MV-4-11 (cell line): ENCODE data around the gene CNTNAP2.
A peak's percentile ranks its signal among the peaks of the same experiment; 100 is the strongest.
"Not testable (repeated sequence)": the region's sequence is repeated elsewhere in the genome, so short reads cannot be mapped to it uniquely, and the experiment has no call there.

Experiments
- DNase-seq: peaks from one replicate; lab custom pipeline; 2025; lab: John Stamatoyannopoulos, UW

CNTNAP2 gene

DNA sequence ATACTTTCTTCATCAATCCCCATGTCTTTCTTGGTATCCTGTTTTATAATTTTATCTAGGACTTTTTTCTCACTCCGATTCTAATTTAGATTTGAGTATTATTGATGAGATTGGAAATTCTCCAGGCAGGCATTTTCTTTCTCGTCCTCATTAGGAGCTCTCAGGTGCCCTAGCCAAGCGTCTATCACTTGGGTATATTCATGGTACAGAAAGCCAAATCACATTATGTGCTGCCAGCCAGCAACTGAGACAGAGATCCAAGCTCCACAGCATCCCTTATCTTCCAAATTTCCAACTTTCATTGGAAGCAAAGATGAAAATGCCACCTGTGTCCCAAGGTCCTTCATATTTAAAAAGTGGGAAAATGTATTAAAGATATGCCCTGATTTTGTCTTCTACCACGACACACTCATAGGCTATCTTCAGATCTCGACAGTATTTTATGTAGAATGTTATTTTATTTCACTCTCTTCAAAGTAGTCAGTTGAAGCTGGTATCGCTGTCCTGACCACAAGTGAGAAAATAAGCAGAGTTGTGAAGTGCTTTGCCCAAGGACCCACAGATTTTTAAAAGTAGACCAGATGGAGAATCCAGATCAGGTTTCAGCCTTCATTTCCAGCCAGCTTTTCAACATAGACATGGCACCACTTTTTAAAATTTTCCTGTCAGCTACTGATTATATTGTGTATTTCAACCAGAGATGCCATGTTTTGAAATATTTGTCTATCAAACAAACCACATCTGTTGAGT, 773.4 kb downstream of the CNTNAP2 start:
- no peak for DNase-seq

DNA sequence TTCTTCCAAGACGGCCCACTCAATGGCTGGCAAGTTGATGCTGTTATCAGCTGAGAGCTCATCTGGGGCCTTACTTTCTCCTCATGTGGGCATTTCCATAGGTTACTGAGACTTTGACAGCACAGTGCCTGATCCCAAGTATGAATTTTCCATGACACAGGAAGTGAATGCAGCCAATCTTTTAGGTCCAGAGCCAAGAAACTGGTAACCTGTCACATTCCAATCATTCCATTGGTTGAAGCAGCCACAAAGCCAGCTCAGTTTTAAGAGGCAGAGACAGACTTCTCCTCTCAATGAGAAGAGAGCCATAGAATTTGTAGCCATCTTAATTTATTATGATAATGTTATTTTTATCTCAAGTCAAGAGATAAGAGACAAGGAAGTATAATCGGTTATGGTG, 775.5 kb downstream of the CNTNAP2 start:
- DNase-seq, result no peak

DNA sequence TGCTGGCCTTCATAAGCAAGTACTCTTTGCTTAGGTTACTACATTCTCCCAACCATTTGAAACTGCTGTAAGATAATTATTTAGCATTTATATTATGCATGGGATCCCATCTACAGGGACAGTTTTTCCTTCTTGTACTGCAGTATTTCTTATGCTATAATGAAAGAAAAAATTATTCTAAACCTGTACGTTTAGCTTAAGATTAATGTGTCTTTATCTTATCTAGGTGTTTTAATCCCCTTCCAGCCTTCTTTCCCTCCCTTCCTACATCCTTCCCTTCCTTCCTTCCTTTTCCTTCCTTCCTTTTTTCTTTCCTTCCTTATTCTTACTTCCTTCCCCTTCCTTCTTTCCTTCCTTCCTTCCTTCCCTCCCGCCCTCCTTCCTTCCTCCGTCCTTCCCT, 778.3 kb downstream of the CNTNAP2 start:
- DNase-seq, result no peak

DNA sequence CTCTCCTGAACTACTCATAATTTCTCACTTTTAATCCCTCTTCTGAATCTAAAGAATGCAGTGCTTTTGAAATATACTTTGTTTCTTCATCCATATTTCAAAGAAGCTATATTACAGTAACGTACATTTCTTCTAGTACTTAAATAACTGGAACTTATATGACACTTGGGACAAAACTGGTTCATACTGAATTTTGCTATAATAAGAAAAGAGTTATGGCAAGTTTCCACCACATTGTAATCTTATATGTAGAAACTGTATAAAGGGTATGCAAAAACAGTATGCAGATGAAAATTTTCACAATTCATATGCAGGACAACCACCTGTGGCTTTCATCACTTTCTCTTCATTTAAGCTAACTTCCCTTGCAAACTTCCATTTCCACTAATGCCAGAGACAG, 785.7 kb downstream of the CNTNAP2 start:
- DNase-seq, result no peak

DNA sequence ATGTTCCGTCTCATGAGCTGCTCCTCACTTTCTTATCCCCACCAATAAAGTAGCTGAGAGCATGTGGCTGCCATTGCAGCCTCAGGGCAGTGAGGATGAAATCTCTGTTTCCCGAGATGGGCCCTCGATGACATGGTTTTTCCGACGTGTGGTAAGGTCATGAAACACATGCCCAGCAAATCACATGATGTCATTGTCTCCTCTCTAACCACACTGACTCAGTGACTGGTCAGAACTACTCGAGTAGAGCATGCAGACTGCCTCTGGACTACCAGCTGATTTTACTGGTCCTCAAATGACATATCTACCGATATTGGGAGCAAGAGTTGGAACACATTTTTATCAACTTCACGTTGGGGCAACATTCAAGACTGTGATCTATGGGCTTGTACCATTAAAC, 786.1 kb downstream of the CNTNAP2 start:
- DNase-seq, result no peak

DNA sequence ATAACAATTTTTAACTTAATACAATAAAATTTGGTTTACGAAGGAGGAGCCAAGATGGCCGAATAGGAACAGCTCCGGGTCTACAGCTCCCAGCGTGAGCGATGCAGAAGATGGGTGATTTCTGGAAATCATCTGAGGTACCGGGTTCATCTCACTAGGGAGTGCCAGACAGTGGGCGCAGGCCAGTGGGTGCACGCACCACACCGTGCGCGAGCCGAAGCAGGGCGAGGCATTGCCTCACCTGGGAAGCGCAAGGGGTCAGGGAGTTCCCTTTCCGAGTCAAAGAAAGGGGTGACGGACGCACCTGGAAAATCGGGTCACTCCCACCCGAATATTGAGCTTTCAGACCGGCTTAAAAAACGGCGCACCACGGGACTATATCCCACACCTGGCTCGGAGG, 789.1 kb downstream of the CNTNAP2 start:
- not testable (repeated sequence) for DNase-seq

DNA sequence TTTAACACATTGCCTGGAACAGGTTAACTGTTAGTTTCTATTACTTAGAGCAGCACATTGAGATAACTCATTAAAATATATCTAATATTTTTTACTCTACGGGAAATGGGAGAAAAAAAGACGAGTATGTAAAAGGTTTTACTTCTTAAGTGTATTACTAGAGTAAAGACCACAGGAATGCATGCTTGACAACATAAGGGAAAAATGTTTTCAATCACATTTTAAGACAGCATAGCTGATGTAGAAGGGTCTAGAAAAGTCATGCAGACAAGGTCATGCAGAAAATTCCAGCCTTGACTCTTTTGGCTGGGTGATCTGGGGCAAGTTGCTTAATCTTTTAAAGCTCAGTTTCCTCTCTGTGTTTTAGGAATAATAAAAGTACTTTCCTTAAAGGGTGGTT, 806.2 kb downstream of the CNTNAP2 start:
- DNase-seq, result no peak

DNA sequence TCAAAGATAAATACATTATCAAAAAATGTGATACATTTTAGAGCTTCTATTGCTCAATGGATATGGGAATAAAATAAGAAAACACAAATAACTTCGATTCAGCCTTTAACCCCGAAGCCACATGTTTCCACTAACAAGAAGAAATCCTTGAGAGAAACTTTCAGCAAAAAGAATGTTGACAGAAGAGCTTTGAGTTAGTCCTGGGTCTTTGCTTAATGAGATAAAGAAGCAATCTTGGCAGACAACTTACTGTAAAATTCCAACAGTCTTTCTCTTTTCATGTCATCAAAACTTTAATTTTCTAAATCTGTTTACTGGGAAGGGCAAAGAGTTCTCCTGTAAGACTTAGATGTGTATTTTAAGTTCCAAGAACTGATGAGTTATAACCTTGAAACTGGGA, 810.2 kb downstream of the CNTNAP2 start:
- DNase-seq, result no peak

DNA sequence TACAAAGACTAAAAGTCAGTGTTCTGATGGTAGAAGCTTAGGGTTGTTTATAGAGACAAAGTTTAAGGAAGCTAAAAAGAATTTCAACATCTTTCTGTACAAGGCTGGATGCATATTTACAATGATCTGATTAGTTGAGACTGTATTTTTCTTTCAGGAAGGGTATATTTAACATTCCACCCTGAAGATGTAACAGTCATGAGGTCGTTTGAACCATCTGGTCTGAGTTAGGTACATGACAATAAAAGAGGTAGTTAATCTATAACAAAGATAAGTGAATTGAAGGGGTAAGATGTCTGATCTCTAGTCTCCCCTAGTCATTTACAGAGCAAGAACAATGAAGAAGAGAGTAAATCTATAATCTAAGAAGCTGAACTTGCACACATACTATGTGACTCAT, 821.2 kb downstream of the CNTNAP2 start:
- DNase-seq, result no peak

DNA sequence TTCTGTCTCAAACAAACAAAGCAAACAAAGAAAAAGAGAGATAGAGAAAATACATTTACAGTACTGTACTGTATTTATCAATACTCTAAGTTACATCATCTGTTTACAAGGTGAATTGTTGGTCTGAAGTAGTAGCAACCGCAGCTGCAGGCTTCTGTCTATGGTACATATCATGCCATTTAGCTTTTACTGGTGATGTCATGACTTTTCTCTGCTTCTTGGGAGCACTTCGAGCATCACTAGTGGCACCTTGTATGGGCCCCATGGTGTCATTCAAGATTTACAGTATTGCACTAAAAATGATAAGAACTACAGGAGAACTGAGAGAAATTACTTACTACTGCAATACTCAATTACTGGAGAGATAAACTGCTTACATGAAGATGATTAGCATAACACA, 826.9 kb downstream of the CNTNAP2 start:
- DNase-seq, result no peak

DNA sequence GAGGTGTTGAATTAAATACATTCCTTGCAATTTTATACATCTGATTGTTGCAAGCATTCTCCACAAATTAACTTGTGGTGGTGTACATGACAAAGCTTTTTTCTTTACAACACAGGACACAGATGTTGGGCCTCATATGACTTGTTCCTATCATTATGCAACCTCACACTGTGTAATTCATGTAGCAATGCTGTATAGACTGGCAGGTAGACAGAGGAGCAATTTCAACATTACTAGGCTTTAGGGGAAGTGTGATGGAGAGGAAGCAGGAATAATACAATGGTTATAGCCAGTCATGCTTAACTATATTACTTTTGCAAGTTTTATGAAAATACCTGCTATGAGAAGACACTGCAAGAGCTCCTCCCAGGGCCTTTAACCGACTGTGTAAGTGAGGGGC, 832.1 kb downstream of the CNTNAP2 start:
- peak; percentile 49 for DNase-seq

DNA sequence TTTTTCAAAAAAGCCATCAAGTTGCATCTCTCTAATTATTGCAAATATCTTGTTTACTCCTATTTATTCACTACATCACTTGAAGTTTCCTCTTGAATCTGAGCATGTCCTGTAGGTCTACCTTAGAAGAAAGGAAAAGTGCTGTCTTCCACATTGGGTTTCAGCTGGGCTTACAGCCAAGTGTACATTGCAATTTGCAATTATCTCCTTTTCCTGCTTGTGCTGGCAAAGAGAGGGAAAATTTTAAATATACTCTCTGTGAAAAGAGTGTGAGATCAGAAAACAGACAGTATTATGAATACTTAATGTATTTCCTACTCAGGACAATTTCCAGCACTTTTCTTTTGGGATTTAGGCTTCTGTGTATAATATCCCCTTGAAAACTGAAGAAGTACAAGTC, 839.7 kb downstream of the CNTNAP2 start:
- DNase-seq, result no peak

DNA sequence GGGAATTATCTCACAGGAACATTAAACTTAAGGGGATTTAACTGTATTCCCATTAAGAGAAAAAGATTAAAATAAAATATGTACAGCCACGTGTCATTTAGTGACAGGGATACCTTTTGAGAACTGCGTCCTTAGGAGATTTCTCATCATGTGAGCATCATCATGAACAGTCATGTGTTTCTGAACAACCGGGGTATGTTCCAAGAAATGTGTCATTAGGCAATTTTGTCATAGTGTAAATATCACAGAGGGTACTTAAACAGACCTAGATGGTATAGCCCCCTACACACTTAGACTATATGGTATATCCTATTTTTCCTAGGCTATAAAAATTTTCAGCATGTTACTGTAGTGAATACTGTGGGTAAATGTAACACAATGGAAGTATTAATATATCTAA, 840.3 kb downstream of the CNTNAP2 start:
- no peak for DNase-seq

DNA sequence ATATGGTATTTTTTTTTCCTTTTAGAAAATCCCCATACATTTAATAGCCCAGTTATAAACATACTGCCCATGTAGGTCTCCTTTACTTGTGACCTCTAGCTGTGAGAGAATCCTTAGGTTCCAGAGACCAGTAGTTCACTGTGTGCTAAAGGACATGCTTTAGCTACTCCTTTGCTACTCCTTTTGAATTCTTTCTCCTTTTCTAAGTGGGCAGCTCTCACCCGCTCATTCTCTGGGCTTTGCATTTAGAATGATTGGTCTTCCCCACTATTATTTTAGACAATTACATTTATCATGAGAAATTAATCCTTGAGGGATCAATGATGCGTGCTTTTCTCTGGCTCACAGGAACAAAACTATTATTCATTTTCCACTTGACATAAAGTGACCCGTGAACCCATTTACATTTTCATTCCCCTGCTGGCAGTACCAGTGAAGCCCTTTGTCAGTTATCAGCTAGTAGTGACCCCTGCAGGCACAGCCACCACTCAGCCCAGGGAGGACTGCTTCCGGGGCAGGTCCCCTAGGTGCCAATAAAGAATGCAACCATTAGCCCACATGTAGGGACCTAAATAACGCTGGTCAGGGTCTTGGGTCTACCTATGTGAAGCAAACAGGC, 844.3 kb downstream of the CNTNAP2 start:
- DNase-seq, result no peak

DNA sequence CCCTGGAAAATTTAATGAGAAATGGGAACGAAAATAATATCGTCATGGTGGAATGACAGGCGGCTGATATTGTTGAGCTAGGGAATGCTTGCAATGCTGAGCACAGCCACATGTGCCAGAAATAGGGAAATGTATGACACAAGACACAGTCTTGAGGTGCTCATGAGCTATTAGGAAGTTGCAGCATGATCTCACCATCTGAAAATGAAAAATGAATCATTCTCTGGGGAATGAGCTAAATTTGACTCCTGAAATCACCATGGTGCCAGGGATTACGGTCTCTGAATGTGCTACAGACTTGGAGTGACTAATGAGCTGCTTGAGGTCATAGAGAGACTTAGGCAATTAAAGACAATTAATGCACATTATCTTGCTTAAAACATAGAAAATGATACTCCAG, 845.0 kb downstream of the CNTNAP2 start:
- DNase-seq, result peak; percentile 41

DNA sequence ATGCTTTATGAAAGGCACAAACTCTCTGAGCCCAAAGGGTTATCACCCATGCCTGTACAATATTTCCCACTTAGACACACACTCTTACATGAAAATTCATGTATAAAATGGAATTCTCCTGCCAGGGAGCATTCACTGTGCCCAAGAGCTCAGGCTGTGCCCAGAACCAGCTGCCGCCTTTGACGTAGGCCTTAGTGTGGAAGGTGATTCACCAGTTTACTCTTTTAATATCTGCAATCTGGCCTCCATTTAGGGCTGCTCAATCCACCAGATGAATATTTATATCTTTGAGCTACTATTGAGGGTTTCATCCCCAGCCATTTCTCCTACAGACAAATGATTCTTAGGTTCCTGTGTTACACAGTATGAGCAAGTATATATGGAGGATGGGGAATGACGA, 849.7 kb downstream of the CNTNAP2 start:
- no peak for DNase-seq

DNA sequence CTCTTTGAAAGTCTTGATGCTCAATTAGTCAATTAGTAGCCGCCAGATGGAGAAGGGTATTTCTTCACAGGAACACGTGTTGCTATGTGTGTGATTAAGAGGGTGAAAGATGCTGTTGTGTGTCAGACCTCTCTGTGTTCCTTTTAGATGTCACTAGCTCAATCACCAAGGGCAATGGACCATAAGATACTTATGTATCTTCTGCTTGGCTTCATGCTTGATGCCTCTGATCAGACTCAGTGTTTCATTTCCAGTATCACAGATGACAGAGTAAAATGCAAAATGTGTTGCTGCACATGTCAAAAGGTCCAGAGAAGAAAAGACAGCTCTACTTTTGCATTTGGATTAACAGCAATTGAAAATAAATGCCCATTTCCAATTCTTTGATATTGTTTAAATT, 865.9 kb downstream of the CNTNAP2 start:
- DNase-seq, result no peak

DNA sequence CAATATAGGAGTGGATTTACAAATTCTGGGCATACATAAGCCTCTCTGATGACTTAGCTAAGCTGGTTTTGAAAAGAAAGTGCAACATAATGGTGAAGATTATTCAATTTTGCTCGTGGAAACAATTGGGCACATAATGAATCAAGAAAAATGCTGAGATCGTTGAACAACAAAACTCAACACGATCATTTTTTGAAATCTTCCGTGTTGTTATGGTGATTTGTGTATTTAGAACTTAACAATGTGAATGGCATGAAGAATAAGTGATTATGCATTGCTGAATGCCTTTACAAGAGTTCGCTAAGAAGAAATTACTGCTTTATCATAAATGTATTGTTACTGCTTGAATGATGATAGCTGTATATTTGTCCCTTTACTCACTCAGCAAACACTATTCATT, 875.0 kb downstream of the CNTNAP2 start:
- DNase-seq, result no peak

DNA sequence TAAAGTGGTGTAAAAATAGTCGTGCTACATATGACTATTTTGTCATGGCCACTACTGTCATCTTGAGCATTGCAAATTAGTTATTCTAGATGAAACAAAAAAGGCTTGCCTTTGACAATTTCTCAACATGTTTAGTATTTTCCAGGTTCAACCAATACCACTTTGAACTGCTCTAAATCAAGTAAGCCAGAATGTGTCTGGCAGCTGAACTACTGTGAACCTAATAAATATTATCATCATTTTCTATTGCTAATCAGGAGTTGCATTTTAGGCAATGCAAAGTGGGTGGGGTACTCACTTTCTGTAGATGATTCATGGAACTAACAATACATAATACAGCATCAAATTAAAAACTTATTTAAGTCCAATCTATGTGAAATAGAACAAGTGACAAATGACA, 877.2 kb downstream of the CNTNAP2 start:
- DNase-seq, result no peak

DNA sequence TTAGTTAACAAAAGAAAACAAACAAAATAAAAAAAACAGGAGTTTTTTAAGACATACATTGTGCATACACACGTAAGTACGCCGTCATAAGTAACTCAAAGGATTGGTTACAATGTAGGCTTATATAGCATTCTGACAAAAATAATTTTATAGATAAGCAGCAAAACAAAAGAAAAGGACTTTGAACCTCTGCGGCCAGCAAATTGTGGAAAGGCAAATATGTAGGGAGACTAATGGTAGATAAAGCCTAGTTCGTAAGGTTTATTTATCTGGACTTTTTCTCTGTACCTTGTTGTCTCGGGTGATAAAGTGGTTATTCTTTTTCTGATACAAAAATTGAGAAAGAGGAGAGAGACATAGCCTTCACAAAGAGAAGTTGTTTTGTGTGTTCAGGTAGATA, 891.9 kb downstream of the CNTNAP2 start:
- no peak for DNase-seq

DNA sequence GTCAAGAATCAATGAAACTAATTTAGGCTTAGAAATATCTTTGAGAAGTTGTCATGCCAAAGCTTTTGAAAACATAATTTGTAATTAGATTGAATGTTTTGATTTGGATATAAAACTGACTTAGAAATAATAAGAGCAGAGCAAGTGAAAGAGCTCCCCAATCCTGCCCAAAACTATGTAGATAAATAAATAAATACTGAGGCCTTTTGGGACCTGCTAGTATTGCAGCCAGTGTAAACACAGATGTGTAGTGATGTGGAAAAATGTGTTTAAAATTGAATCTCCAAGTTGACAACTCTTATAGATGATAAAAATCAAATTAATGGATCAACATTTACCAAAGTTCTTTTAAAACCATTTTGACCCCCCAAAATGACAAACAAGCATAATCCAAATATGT, 896.1 kb downstream of the CNTNAP2 start:
- no peak for DNase-seq

DNA sequence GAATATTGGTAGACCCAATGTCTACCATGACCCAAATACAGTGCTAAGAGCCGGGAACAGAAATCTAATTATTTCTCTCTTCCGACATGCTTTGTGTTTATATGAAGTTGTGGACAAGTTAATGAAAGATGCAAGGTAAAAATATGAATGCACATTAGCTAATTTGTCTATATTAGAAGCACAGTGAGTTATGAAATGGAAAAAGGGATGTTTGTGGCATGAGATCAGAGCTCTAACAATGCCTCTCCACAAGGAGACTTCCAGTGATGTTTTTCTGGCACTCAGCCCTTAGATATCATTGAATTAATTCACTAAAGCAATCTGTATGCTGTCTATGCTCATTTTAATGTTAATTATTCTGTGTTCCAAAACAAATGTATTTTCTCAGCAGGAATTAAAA, 897.2 kb downstream of the CNTNAP2 start:
- DNase-seq, result no peak

DNA sequence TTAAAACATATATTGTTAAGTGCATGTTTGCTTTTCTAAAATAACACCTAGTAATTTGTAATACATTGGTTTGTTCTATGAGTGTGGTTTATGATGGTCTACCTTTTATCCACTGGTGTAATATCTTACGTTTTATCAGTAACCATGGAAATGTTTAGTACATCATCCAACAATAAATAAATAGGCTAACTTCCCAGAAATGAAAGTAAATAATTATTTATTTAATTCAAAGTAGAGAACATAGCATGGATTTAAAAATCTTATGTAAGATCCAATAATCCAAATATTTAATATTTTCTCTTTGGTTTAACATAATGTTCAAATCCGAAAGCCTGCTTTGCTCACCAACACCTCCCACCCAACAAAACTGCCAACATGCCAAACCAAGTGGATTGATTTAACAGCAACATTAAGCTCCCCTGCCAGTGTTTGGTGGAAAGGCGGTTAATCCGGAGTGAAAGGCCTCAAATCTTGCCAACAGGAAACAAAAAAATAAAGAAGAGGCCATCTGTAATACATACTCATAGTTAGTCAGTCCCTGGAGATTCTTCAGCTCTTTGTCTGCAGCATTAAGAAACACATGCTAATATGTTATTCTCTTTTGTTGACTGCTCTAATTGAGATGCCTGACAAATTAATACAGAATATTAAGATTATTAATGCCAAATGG, 897.8 kb downstream of the CNTNAP2 start:
- DNase-seq, result no peak

DNA sequence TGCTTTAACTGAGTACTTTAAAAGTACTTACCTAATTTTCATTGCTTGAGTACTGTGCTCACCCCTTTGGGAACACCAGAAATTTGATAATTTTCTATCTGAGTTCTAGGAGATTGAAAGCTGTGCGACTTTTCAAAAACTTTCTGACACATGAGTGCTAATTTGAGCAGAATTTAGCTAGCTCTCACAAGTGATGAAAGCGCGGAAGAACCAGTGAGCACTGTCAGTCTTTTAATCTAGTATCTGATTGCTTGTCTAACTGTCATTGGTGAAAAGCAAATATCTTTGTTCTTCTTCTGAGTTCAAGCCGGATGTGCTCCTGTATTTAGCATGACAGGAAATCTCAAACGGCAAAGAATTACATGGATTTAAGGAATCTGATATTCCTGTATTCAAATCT, 899.4 kb downstream of the CNTNAP2 start:
- DNase-seq, result no peak
